ENCODE results near the gene NDUFA3.
"Not testable (repeated sequence)": the region's sequence is repeated elsewhere in the genome, so short reads cannot be mapped to it uniquely, and the experiment has no call there.

Gene NDUFA3

DNA sequence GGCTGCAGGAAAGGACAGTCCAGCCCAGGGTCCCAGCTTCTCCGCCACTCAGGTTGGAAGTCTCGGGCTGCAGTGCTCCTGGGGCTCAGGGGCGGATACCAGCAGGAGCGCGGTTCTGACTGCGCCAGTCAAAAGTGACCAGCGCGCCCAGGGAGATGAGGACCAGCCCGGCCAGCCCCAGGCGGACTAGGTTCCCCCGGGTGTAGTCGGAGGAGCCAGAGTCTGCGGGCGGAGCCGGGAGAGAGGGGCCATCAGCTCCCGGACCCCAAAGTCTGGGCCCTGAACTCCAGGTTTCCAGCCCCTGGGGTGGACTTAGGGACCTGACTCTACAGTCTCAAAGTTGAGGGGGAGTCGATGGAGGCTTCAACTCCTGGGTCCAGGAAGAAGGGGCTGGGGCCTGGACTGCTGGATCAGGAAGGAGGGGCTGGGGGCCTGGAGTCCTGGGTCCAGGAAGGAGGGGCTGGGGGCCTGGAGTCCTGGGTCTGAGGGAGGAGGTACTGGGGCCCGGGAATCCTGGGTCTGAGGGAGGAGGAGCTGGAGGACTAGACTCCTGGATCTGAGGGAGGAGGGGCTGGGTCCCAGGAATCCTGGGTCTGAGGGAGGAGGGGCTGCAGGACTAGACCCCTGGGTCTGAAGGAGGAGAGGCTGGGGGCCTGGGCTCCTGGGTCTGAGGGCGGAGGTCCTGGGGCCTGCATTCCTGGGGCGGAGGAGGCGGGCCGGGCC lies 7.4 kb upstream of the NDUFA3 start:
- intact Hi-C loops (cut with DNase I; ENCODE audit: low total_unique reads), result no loop called here
- H3K36me3 ChIP-seq, result no peaks in the 10 kb centered on the region
- H3K4me1 ChIP-seq, result peaks cover 0 to 10% (median 9%) of the 10 kb centered on the region in 4 donors
- no peak for DNase-seq
- peaks cover 0 to 25% of the 10 kb centered on the region in 2 donors for H3K27me3 ChIP-seq
- H3K9me3 ChIP-seq, result no peaks in the 10 kb centered on the region
- peak overlapping the region in 1 of 2 donors; percentile 8 for H3K27ac ChIP-seq
- TF ChIP-seq CTCF (IDR thresholded peaks at IDR 0.05), result no peak
- peak overlapping the region in 1 of 2 donors; percentile 49 for H3K4me3 ChIP-seq

GRCh38 chr19:54095859-54096616 lies 6.6 kb upstream of the NDUFA3 start:
- H3K9me3 ChIP-seq, result not testable (repeated sequence)
- H3K27ac ChIP-seq, result peak overlapping the region in 1 of 2 donors; percentile 8
- peak in 1 of 2 donors; percentile 42 for DNase-seq

DNA sequence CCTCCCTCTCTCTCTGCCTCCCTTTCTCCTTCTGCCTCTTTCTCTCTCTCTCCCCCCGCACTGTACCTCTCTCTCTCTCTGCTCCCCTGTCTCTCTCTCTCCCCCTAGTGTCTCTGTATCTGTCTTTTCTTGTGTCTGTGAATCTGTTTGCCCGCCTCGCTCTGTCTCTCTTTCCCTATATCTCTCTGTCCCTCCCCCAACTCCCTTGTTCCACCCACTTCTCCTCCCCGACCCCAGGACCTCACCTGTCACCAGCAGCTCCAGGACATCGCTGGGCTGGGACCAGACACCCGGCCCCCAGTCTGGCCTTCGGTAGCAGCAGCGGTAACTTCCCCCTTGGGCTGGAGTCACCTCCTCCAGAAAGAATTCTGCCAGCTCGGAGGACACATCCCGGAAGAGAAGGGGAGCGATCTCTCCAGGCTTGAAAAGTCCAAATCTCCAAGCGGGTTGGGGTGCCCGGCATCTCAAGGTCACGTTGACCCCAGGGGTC lies 6.0 kb upstream of the NDUFA3 start:
- no peak for TF ChIP-seq CTCF (IDR thresholded peaks at IDR 0.05)
- no peaks in the 10 kb centered on the region for H3K36me3 ChIP-seq
- no peak for DNase-seq
- H3K27me3 ChIP-seq, result peaks cover 0 to 22% of the 10 kb centered on the region in 2 donors
- no peaks in the 10 kb centered on the region for H3K9me3 ChIP-seq
- peak overlapping the region in 1 of 2 donors; percentile 49 for H3K4me3 ChIP-seq
- H3K4me1 ChIP-seq, result peaks cover 0 to 10% (median 9%) of the 10 kb centered on the region in 4 donors
- H3K27ac ChIP-seq, result peak overlapping the region in 1 of 2 donors; percentile 33
- intact Hi-C loops (cut with DNase I; ENCODE audit: low total_unique reads), result no loop called here

More at GRCh38 chr19:54095859-54096616, 6.6 kb upstream of the NDUFA3 start:
- H3K4me3 ChIP-seq, result peak overlapping the region; percentile 19 to 49
- H3K36me3 ChIP-seq; intact Hi-C loops (cut with DNase I; ENCODE audit: low total_unique reads); H3K4me1 ChIP-seq: not testable (repeated sequence)
- H3K27me3 ChIP-seq, result peaks cover 0 to 24% of the 10 kb centered on the region in 2 donors

- peaks cover 0 to 28% (median 19%) of the 10 kb centered on the region in 4 donors for H3K4me1 ChIP-seq
- H3K36me3 ChIP-seq, result no peaks in the 10 kb centered on the region
- no peaks in the 10 kb centered on the region for H3K9me3 ChIP-seq
- intact Hi-C loops (cut with DNase I; ENCODE audit: low total_unique reads), result no loop called here
- no peak for DNase-seq
- no peak overlapping the region for H3K4me3 ChIP-seq
- H3K27me3 ChIP-seq, result peaks cover 0 to 22% of the 10 kb centered on the region in 2 donors
- no peak overlapping the region for H3K27ac ChIP-seq
- no peak for TF ChIP-seq CTCF (IDR thresholded peaks at IDR 0.05)
Measured at GRCh38 chr19:54099190-54099902, 3.3 kb upstream of the NDUFA3 start.

GRCh38 chr19:54099903-54100255 lies 2.8 kb upstream of the NDUFA3 start:
- intact Hi-C loops (cut with DNase I; ENCODE audit: low total_unique reads); H3K4me3 ChIP-seq; H3K27ac ChIP-seq; DNase-seq; H3K9me3 ChIP-seq; H3K36me3 ChIP-seq: not testable (repeated sequence)
- peaks cover 0 to 31% (median 19%) of the 10 kb centered on the region in 4 donors for H3K4me1 ChIP-seq
- peaks cover 0 to 20% of the 10 kb centered on the region in 2 donors for H3K27me3 ChIP-seq

DNA sequence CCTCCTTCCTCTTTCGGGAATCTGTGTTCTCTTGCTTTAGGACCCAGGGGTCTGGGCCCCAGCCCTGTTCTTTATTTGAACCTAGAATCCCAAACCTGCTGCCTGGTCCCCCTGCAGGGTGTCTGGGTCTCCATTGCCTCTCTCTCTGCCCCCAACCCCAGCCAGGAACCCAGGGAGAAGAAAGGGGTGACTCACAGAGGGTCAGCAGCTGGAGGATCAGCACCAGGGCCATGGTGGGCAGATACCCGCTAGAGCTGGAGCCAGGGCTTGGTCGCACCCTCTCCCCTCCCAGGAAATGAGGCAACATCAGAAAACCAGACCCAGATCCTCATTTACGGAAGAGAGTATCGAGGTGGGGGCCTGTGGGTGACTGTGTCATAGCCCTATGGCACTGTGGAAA lies 2.1 kb upstream of the NDUFA3 start, which contains the start of gene OSCAR:
Gene OSCAR, minus strand, starts transcription at position 243 of the 400 bp plus-strand sequence. Its CDS starts 11 bp downstream, at position 232.
- peaks cover 0 to 3% (median 2%) of the 10 kb centered on the region in 3 donors for H3K36me3 ChIP-seq
- H3K4me1 ChIP-seq, result peaks cover 0 to 28% (median 18%) of the 10 kb centered on the region in 4 donors
- no peaks in the 10 kb centered on the region for H3K9me3 ChIP-seq
- intact Hi-C loops (cut with DNase I; ENCODE audit: low total_unique reads), result no loop called here
- DNase-seq, result no peak
- peak within 1 kb of the TSS in 1 of 2 donors; percentile 8 for H3K4me3 ChIP-seq
- no peak within 1 kb of the TSS for H3K27ac ChIP-seq
- TF ChIP-seq CTCF (IDR thresholded peaks at IDR 0.05), result no peak
- peaks cover 0 to 13% of the 10 kb centered on the region in 2 donors for H3K27me3 ChIP-seq

Data from tibial artery (tissue), 4 donors.